Right atrium auricular region (tissue), 2 donors: ENCODE results near the gene LAMP2. TPM values are rescaled to one million over a fixed set of nuclear protein-coding genes. Genes with fewer than 3 reads are reported as not detected.

Experiments used
- DNase-seq: peaks from one replicate; pipeline ENCODE4 v3.0.0-alpha.2; 2019; ENCODE audit warnings: low spot score
- H3K27ac ChIP-seq, 2 donors: fragments of 200-600 bp; sonication (generic); 1 replicate in 1 of 2; 2 replicates in 1 of 2; pipeline ENCODE4 v1.5.1; 2016 to 2019
- H3K27me3 ChIP-seq, 2 donors: fragments of 200-600 bp; sonication (generic); one replicate each; pipeline versions ENCODE4 v1.5.1 to v1.6.0; 2017 to 2019
- H3K36me3 ChIP-seq: fragments of 200-600 bp; sonication (generic); one replicate; pipeline ENCODE4 v1.5.1; 2016
- H3K4me1 ChIP-seq, 2 donors: fragments of 200-600 bp; sonication (generic); one replicate each; pipeline versions ENCODE4 v1.5.1 to v1.6.0; 2017 to 2019
- H3K4me3 ChIP-seq, 2 donors: fragments of 200-600 bp; sonication (generic); 1 replicate in 1 of 2; 2 replicates in 1 of 2; pipeline ENCODE4 v1.5.1; 2017 to 2019; ENCODE audit warnings: mild to moderate bottlenecking in 1 of 2, moderate library complexity in 1 of 2
- H3K9me3 ChIP-seq, 2 donors: fragments of 200-600 bp; sonication (generic); one replicate each; pipeline ENCODE4 v1.5.1; 2019
- total RNA-seq, 2 donors: library from RNA; depleted of rRNA; stranded (reverse); fragments of >200 nt; gene quantifications; one replicate each; pipeline ENCODE4 v1.1.0, GENCODE V29; 2016
- TF ChIP-seq, protein P1 (sequence below), 2 donors: fragments of 200-600 bp; sonication (generic); IDR thresholded peaks; one replicate each; pipeline ENCODE4 v1.5.1; 2019; ENCODE audit warnings: antibody characterized with exemption in 2 of 2

LAMP2 gene
- total RNA-seq, 2 donors from 2014 or later = 65.0 to 77.2 TPM

DNA sequence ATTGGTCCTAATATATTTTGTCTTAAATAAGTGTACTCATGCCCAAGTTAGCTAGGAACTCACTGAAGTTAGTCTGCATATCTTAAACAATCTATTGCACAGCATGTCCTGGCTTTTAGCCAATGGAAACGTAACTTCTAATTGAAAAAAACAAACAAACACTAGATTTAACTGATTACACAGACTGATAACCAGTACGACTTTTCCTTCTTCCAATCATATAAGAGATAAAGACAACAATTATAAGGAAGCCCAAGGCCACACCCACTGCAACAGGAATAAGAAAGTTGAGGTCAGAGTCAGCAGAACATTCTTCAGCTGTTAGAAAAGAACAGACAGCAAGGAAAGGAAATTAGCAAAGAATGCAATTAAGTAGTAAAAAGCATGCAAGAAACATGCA lies 40.8 kb downstream of the LAMP2 start:
- no peak overlapping the region for H3K27ac ChIP-seq
- H3K27me3 ChIP-seq = no peaks in the 10 kb centered on the region
- H3K9me3 ChIP-seq = no peaks in the 10 kb centered on the region
- no peaks in the 10 kb centered on the region for H3K4me1 ChIP-seq
- DNase-seq = no peak
- TF ChIP-seq, protein P1, sequence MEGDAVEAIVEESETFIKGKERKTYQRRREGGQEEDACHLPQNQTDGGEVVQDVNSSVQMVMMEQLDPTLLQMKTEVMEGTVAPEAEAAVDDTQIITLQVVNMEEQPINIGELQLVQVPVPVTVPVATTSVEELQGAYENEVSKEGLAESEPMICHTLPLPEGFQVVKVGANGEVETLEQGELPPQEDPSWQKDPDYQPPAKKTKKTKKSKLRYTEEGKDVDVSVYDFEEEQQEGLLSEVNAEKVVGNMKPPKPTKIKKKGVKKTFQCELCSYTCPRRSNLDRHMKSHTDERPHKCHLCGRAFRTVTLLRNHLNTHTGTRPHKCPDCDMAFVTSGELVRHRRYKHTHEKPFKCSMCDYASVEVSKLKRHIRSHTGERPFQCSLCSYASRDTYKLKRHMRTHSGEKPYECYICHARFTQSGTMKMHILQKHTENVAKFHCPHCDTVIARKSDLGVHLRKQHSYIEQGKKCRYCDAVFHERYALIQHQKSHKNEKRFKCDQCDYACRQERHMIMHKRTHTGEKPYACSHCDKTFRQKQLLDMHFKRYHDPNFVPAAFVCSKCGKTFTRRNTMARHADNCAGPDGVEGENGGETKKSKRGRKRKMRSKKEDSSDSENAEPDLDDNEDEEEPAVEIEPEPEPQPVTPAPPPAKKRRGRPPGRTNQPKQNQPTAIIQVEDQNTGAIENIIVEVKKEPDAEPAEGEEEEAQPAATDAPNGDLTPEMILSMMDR (IDR thresholded peaks at IDR 0.05) = no peak
- no peaks in the 10 kb centered on the region for H3K36me3 ChIP-seq
- no peak overlapping the region for H3K4me3 ChIP-seq

DNA sequence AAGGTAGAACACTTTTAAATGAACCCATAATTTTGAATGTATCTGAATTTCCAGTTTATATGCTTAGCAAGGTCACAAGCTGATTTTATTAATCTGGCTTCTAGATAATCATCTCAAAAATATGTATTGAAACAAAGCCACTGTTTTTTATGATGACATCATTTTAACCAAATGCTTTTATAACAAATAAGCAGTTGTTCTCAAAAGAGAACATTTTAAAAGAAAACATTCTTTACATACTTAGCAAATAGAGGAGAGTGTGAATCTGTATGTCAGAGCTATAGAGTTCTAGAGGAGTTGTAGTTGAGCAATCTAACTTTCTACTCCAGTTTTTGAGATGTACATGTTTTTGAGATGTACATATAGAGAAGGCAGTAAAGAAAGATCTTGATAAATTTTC lies 42.5 kb downstream of the LAMP2 start:
- no peaks in the 10 kb centered on the region for H3K9me3 ChIP-seq
- TF ChIP-seq, protein P1 (IDR thresholded peaks at IDR 0.05) = no peak

DNA sequence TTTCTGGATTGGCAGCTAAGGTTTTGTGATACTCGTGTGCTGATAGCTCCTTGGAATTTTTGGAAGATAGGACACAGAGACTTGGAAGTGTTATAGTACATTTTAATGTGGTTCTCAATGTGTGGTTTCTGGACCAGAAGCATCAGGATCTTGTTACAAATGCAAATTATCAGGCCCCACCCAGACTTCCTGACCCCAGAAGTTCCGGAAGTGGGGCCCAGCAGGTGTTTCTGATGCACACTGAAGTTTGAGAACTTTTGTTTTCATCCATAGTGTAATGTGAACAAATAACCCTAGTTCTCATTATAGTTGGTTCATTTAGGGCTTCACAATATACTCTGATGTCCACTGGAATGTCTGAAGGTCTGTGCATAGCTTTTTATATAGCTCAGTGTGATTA lies 49.6 kb downstream of the LAMP2 start:
- Histone ChIP-seq H3K4me3 (no peak overlapping the region), H3K9me3 (no peaks in the 10 kb centered on the region), H3K4me1 (no peaks in the 10 kb centered on the region), H3K36me3 (no peaks in the 10 kb centered on the region), H3K27ac (no peak overlapping the region), H3K27me3 (no peaks in the 10 kb centered on the region)
- TF ChIP-seq, protein P1 (IDR thresholded peaks at IDR 0.05) = no peak
- DNase-seq = no peak

More for the DNA sequence above, 42.5 kb downstream of the LAMP2 start:
- DNase-seq = no peak
- Histone ChIP-seq H3K36me3 (no peaks in the 10 kb centered on the region), H3K4me1 (no peaks in the 10 kb centered on the region), H3K27ac (no peak overlapping the region), H3K27me3 (no peaks in the 10 kb centered on the region), H3K4me3 (no peak overlapping the region)

DNA sequence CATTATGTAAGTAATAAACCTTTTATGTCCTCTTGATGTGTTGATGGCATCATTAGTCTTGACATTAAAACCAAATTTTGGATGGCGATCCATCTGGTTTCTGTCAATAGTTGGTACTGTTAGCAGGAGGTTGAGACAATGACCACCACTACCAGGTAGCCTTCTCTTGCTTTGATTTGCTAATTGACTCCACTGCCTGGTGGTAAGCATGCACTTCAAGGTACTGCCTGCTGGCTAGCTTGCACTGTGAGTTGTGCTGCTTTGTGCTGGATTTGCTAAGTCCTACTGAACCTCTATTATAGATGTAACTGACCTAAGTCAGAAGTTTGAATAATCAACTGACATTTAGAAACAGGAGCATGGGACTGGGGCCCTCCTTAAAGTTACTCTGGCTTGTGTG lies 60.9 kb downstream of the LAMP2 start:
- Histone ChIP-seq H3K36me3 (no peaks in the 10 kb centered on the region), H3K9me3 (no peaks in the 10 kb centered on the region), H3K4me1 (no peaks in the 10 kb centered on the region), H3K27ac (no peak overlapping the region), H3K27me3 (no peaks in the 10 kb centered on the region), H3K4me3 (no peak overlapping the region)
- TF ChIP-seq, protein P1 (IDR thresholded peaks at IDR 0.05) = no peak
- DNase-seq = no peak

DNA sequence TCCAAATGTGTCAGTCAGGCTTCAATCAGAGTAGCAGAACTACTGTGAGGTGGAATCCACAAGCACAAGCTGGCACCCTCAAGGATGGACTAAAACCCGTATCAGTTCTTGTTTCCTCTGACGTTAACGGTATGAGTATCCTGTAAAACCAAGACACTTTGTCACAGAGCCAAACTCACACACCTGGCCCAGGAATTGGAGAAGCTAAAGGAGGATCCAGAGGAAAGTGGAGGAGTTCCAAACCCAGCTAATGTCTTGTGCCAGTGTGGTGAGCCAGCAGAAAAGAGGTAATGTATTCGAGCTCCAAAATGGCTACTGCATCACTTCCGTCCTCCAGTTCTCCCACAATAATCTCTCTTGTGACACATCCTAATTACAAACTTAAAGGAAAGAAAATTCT lies 62.5 kb downstream of the LAMP2 start:
- Histone ChIP-seq H3K4me3 (no peak overlapping the region), H3K27ac (no peak overlapping the region), H3K4me1 (no peaks in the 10 kb centered on the region), H3K27me3 (no peaks in the 10 kb centered on the region), H3K36me3 (no peaks in the 10 kb centered on the region), H3K9me3 (no peaks in the 10 kb centered on the region)
- no peak for DNase-seq
- TF ChIP-seq, protein P1 (IDR thresholded peaks at IDR 0.05) = no peak

DNA sequence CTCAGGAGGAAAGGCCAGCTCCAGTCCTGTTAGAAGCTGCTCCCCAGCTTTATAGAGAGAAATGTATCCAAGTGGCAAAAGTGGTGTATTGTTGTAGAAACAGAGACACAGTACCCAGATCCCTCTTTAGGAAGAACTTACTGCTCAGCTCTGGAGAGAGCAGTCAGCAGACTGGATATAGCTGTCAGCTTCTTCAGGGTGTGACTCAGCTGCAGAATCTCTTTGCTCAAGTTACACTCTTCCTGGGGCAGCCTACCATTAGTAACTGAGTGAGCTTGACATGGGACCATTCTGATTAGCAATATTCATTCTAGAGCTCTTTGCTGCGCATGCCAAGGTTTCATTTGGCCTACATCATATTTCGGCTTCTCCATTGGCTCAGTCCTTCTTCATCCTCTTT lies 66.7 kb downstream of the LAMP2 start:
- Histone ChIP-seq H3K27me3 (no peaks in the 10 kb centered on the region), H3K4me1 (no peaks in the 10 kb centered on the region), H3K27ac (no peak overlapping the region), H3K36me3 (no peaks in the 10 kb centered on the region), H3K9me3 (no peaks in the 10 kb centered on the region), H3K4me3 (no peak overlapping the region)
- DNase-seq = no peak
- TF ChIP-seq, protein P1 (IDR thresholded peaks at IDR 0.05) = no peak
